T-helper 1 cell treated with Interleukin-12 subunit alpha and Interleukin-12 subunit beta and Interleukin-4 antibody, amounts not matched to agents 30 μg/mL and 1 μg/mL, for 36 hours (primary cell): ENCODE results near the gene SMIM44.

Experiments used
- H3K27ac Mint-ChIP-seq: one replicate; pipeline ENCODE4 v1.8.0; 2021; ENCODE audit warnings: mild to moderate bottlenecking, mixed read lengths
- H3K27me3 Mint-ChIP-seq: one replicate; pipeline ENCODE4 v1.8.0; 2021; ENCODE audit warnings: low read depth, mixed read lengths
- H3K36me3 Mint-ChIP-seq: one replicate; pipeline ENCODE4 v1.8.0; 2021; ENCODE audit warnings: low read depth, mixed read lengths
- H3K4me1 Mint-ChIP-seq: one replicate; pipeline ENCODE4 v1.8.0; 2021; ENCODE audit warnings: low read depth, mixed read lengths
- H3K4me3 Mint-ChIP-seq: one replicate; pipeline ENCODE4 v1.8.0; 2021; ENCODE audit warnings: mild to moderate bottlenecking, moderate library complexity, mixed read lengths
- H3K9me3 Mint-ChIP-seq: one replicate; pipeline ENCODE4 v1.8.0; 2021; ENCODE audit warnings: mixed read lengths

Gene SMIM44

DNA sequence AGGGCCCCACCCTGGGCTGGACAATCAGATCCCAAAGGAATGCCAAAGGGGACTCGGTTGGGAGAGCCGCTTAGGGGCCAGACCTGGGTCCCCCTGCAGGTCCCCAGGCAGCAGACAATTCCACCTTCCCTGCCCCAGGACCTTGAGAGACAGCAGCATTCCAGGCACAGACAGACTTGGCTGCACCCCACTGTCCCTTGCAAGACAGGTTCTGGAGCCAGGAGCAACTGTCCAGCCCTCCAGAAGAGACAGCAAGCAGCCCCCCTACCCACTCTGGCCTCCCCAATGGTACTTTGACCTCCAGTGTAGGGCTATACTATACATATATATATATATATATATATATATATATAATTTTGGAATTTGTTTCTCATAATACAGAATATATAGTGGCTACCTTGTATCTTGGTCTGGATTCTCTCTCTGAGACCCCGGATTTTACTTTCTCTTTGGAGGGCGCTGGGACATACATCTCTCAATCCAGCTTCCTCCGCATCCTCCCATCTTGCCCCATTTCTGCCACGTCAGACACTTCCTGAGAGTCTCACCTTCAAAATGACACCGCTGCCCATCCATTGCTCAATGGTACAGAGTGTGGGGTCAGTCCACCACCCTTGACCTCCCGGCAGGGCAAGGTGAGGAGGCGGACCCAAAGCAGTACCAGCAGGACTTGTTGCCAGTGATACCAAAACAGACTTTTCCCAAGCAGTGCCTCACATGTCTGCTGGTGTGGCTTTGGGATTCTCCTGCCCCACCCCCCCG, 15.6 kb downstream of the SMIM44 start:
- H3K27me3 Mint-ChIP-seq: no peaks in the 10 kb centered on the region
- H3K27ac Mint-ChIP-seq: no peak overlapping the region
- no peaks in the 10 kb centered on the region for H3K4me1 Mint-ChIP-seq

GRCh38 chr19:3466635-3467034, 16.6 kb downstream of the SMIM44 start:
- no peaks in the 10 kb centered on the region for H3K4me1 Mint-ChIP-seq
- H3K4me3 Mint-ChIP-seq: no peak overlapping the region
- no peak overlapping the region for H3K27ac Mint-ChIP-seq
- H3K9me3 Mint-ChIP-seq: no peaks in the 10 kb centered on the region
- no peaks in the 10 kb centered on the region for H3K27me3 Mint-ChIP-seq
- H3K36me3 Mint-ChIP-seq: no peaks in the 10 kb centered on the region

More for the DNA sequence above, 15.6 kb downstream of the SMIM44 start:
- Mint-ChIP-seq H3K36me3 (no peaks in the 10 kb centered on the region), H3K4me3 (no peak overlapping the region), H3K9me3 (no peaks in the 10 kb centered on the region)

- Mint-ChIP-seq H3K9me3 (no peaks in the 10 kb centered on the region), H3K27me3 (no peaks in the 10 kb centered on the region), H3K4me1 (no peaks in the 10 kb centered on the region), H3K36me3 (no peaks in the 10 kb centered on the region), H3K4me3 (no peak overlapping the region), H3K27ac (no peak overlapping the region)
These were observed 17.7 kb downstream of the SMIM44 start for GRCh38 chr19:3465552-3465951.

DNA sequence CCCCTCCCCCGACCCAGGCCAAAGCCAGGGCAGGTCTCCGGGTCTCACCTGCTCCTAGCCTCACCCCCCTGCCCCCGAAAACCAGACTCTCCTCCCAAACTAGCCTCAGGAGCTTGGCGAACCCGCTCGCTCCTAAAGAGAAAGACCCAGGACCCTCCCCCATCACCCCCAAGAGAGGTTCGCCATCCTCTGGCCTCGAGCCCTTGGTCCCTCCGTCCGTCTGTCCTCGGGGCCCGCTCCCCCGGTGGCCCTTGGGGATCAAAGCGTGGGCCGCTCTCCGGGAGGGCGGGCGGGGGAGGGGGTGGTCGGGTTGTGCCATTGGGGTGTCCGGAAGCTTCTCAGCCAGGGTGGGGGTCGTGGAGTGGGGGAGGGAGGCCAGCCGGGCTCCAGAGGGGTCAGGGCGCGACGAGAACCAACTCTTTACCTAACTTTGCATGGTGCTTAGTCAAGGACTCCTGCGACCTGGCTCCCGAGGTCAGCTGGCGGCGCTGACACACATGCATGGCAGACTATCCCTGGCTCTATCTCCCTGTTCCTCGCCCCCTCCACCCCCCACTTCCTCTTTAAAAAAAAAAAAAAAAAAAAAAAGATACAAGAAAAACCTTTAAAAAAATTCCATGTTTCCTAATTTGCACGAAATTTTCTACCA, 18.5 kb downstream of the SMIM44 start:
- H3K27me3 Mint-ChIP-seq: no peaks in the 10 kb centered on the region
- H3K9me3 Mint-ChIP-seq: no peaks in the 10 kb centered on the region
- H3K27ac Mint-ChIP-seq: no peak overlapping the region
- no peak overlapping the region for H3K4me3 Mint-ChIP-seq
- no peaks in the 10 kb centered on the region for H3K4me1 Mint-ChIP-seq
- H3K36me3 Mint-ChIP-seq: no peaks in the 10 kb centered on the region

- no peaks in the 10 kb centered on the region for H3K9me3 Mint-ChIP-seq
- H3K4me3 Mint-ChIP-seq: no peak overlapping the region
- H3K27ac Mint-ChIP-seq: no peak overlapping the region
- H3K36me3 Mint-ChIP-seq: no peaks in the 10 kb centered on the region
- H3K27me3 Mint-ChIP-seq: no peaks in the 10 kb centered on the region
- no peaks in the 10 kb centered on the region for H3K4me1 Mint-ChIP-seq
These were observed 19.3 kb downstream of the SMIM44 start for GRCh38 chr19:3463714-3464586.

- no peaks in the 10 kb centered on the region for H3K27me3 Mint-ChIP-seq
- no peak overlapping the region for H3K27ac Mint-ChIP-seq
- H3K36me3 Mint-ChIP-seq: no peaks in the 10 kb centered on the region
- no peak overlapping the region for H3K4me3 Mint-ChIP-seq
- H3K4me1 Mint-ChIP-seq: no peaks in the 10 kb centered on the region
- no peaks in the 10 kb centered on the region for H3K9me3 Mint-ChIP-seq
These were observed 20.1 kb downstream of the SMIM44 start for GRCh38 chr19:3462991-3463713.

- Mint-ChIP-seq H3K9me3 (no peaks in the 10 kb centered on the region), H3K27ac (no peak overlapping the region), H3K36me3 (no peaks in the 10 kb centered on the region), H3K27me3 (no peaks in the 10 kb centered on the region), H3K4me3 (no peak overlapping the region), H3K4me1 (no peaks in the 10 kb centered on the region)
These were observed 23.2 kb downstream of the SMIM44 start for GRCh38 chr19:3459965-3460582.

GRCh38 chr19:3459089-3459881, 24.0 kb downstream of the SMIM44 start:
- H3K4me1 Mint-ChIP-seq: no peaks in the 10 kb centered on the region
- peak overlapping the region; percentile 41 for H3K27ac Mint-ChIP-seq
- no peak overlapping the region for H3K4me3 Mint-ChIP-seq
- no peaks in the 10 kb centered on the region for H3K27me3 Mint-ChIP-seq
- H3K36me3 Mint-ChIP-seq: no peaks in the 10 kb centered on the region
- H3K9me3 Mint-ChIP-seq: no peaks in the 10 kb centered on the region

GRCh38 chr19:3458229-3459088, 24.8 kb downstream of the SMIM44 start:
- Mint-ChIP-seq H3K27me3 (no peaks in the 10 kb centered on the region), H3K27ac (no peak overlapping the region), H3K36me3 (no peaks in the 10 kb centered on the region), H3K9me3 (no peaks in the 10 kb centered on the region), H3K4me1 (no peaks in the 10 kb centered on the region), H3K4me3 (no peak overlapping the region)

GRCh38 chr19:3457528-3458228, 25.6 kb downstream of the SMIM44 start:
- Mint-ChIP-seq H3K27me3 (no peaks in the 10 kb centered on the region), H3K27ac (no peak overlapping the region), H3K4me3 (no peak overlapping the region), H3K36me3 (peaks cover 2% of the 10 kb centered on the region), H3K9me3 (no peaks in the 10 kb centered on the region), H3K4me1 (no peaks in the 10 kb centered on the region)

- Mint-ChIP-seq H3K9me3 (no peaks in the 10 kb centered on the region), H3K36me3 (peaks cover 2% of the 10 kb centered on the region), H3K27ac (no peak overlapping the region), H3K4me1 (no peaks in the 10 kb centered on the region), H3K4me3 (no peak overlapping the region), H3K27me3 (no peaks in the 10 kb centered on the region)
These were observed 26.2 kb downstream of the SMIM44 start for GRCh38 chr19:3456925-3457527.
